Activated naive CD4-positive, alpha-beta T cell treated with anti-CD3 and anti-CD28 coated beads, Interleukin-2, amount 50 U/mL, for 72 hours (primary cell): Measurements from ENCODE around the gene IFNB1. TPM values are rescaled to one million over a fixed set of nuclear protein-coding genes. Genes with fewer than 3 reads are reported as not detected.

Experiments
- ATAC-seq, 2 donors: fragments of 150-1000 bp; cut with Tn5 transposase; 2 replicates each; pipeline ENCODE4 v1.10.0; 2021; ENCODE audit warnings: mild to moderate bottlenecking in 2 of 2, moderate library complexity in 2 of 2
- DNase-seq, 2 donors: peaks; one replicate each; pipeline ENCODE4 v3.0.0; 2021 to 2022; ENCODE audit warnings: low spot score in 2 of 2
- H3K27ac Mint-ChIP-seq, 2 donors: one replicate each; pipeline ENCODE4 v1.8.0; 2022; ENCODE audit warnings: mild to moderate bottlenecking in 2 of 2, mixed read lengths in 2 of 2
- H3K36me3 Mint-ChIP-seq, 2 donors: one replicate each; pipeline ENCODE4 v1.8.0; 2022; ENCODE audit warnings: mixed read lengths in 2 of 2
- H3K9me3 Mint-ChIP-seq, 2 donors: one replicate each; pipeline ENCODE4 v1.8.0; 2022; ENCODE audit warnings: mixed read lengths in 2 of 2
- total RNA-seq, 2 donors: library from RNA; stranded (reverse); gene quantifications; one replicate each; pipeline ENCODE4 v1.2.3, GENCODE V29; 2022

Gene IFNB1
- under 1 TPM; 0.46 to 0.80 TPM for total RNA-seq

DNA sequence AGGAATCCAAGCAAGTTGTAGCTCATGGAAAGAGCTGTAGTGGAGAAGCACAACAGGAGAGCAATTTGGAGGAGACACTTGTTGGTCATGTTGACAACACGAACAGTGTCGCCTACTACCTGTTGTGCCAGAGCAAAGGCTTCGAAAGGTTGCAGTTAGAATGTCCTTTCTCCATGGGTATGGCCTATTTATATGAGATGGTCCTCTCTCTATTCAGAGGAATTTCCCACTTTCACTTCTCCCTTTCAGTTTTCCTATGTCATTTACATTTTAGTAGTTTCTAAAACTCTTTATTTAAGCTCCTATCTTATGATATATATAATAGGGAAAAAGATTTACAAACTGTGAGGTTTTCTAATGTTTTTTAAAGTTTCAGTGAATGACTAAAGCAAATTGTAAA lies at the start of gene IFNB1:
Gene IFNB1, minus strand, starts transcription at position 162 of the 400 bp plus-strand sequence. Its CDS starts 73 bp downstream, at position 89.
- H3K27ac Mint-ChIP-seq = peak within 1 kb of the TSS; percentile 50 to 80
- peaks cover 4 to 13% of the 10 kb centered on the region in 2 donors for H3K9me3 Mint-ChIP-seq
- DNase-seq = no peak
- no peak for ATAC-seq
- peaks cover 0 to 10% of the 10 kb centered on the region in 2 donors for H3K36me3 Mint-ChIP-seq

- DNase-seq (no peak), ATAC-seq (no peak)
- Mint-ChIP-seq H3K27ac (no peak overlapping the region), H3K36me3 (no peaks in the 10 kb centered on the region), H3K9me3 (no peaks in the 10 kb centered on the region)
Observed at GRCh38 chr9:21121595-21122251, 44.0 kb upstream of the IFNB1 start.

- peak in 1 of 2 donors; percentile 68 for ATAC-seq
- no peaks in the 10 kb centered on the region for H3K36me3 Mint-ChIP-seq
- DNase-seq = no peak
Observed at GRCh38 chr9:21121079-21121478, 43.3 kb upstream of the IFNB1 start.

GRCh38 chr9:21119093-21119770 lies 41.5 kb upstream of the IFNB1 start:
- H3K9me3 Mint-ChIP-seq = no peaks in the 10 kb centered on the region
- no peak overlapping the region for H3K27ac Mint-ChIP-seq
- ATAC-seq (no peak), DNase-seq (no peak)
- no peaks in the 10 kb centered on the region for H3K36me3 Mint-ChIP-seq

More at GRCh38 chr9:21121079-21121478, 43.3 kb upstream of the IFNB1 start:
- no peaks in the 10 kb centered on the region for H3K9me3 Mint-ChIP-seq
- no peak overlapping the region for H3K27ac Mint-ChIP-seq

DNA sequence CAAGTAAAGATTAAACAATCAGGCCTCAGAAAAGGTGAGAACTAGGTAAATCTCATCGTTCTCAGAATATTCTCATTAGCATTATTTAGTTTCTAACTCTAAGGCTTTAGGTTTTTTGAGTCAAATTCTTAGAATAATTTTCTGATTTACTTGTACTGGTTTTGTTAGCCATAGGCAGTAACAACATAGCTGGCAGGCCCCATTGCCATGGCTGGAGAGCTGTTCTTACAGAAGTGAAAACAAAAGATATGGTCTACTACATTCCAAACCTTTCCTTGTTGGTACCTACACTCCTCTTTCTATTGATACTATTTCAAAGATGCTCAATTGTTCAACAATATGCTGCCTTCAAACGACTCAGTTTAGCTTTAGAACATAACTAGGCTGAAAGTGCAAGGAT lies 36.6 kb upstream of the IFNB1 start:
- no peak overlapping the region for H3K27ac Mint-ChIP-seq
- ATAC-seq (no peak), DNase-seq (no peak)
- H3K9me3 Mint-ChIP-seq = no peaks in the 10 kb centered on the region
- H3K36me3 Mint-ChIP-seq = no peaks in the 10 kb centered on the region

DNA sequence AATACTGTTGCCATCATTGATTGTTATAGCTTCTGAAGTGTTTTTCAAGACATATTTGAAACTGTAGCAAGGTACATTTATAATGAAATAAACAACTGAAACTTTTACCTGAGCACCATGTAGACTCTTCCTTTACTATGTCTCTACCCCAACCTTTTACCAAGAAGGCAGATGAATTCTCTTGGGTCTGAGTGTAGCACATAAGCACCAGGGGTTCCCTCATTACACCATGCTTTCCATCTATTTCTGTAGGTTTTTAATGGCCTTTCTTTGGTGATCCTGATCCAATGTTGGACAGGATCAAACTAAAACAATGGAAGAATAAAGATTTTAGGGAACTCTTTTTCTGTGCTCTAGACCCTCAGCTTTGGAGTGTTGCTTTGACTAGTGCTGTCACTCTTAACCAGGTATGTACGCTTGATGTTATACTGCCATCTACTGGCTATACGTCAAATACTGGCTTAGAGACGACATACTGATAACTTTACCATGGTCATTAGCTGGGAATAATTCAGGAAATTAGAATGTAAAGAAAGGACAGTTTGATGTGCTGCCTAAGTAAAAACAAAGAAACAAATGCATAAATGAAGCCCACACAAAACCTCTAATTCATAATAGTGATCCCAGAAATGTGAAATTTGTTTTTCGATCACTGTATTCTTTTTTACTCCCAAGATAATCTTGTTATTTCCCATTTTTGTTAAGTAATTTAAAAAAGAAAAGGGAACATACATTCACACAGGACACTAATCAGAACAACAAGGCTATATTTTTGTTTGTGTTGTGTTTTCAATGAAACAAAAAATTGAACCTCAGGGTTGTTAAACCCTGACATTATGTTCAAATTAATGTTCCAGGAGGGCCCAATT lies 33.2 kb upstream of the IFNB1 start:
- DNase-seq (peak in 1 of 2 donors; percentile 20), ATAC-seq (peak; percentile 82 to 87)
- no peak overlapping the region for H3K27ac Mint-ChIP-seq
- H3K9me3 Mint-ChIP-seq = no peaks in the 10 kb centered on the region
- no peaks in the 10 kb centered on the region for H3K36me3 Mint-ChIP-seq

- DNase-seq (no peak), ATAC-seq (no peak)
- no peak overlapping the region for H3K27ac Mint-ChIP-seq
- H3K9me3 Mint-ChIP-seq = no peaks in the 10 kb centered on the region
- no peaks in the 10 kb centered on the region for H3K36me3 Mint-ChIP-seq
Observed at GRCh38 chr9:21104787-21105186, 27.0 kb upstream of the IFNB1 start.

DNA sequence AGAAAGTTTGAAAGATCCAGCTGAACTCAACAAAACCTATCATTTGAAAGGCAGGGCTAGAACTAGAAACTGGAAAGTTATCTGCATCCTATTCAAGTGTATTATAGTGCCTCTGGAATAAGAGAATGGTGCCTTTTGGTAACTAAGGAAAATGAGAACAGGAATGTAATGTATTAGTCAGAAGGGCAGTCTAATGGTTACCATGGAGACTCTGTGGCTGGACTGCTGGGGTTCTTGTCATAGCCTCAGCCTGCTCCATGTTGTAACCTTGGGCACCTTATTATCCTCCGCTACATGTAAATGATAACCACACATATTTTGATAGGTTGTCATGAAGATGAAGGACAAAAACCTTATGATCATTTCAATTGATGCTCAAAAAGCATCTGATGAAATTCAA lies 24.6 kb upstream of the IFNB1 start:
- ATAC-seq (no peak), DNase-seq (no peak)
- Mint-ChIP-seq H3K36me3 (no peaks in the 10 kb centered on the region), H3K9me3 (no peaks in the 10 kb centered on the region), H3K27ac (no peak overlapping the region)

GRCh38 chr9:21097817-21098216 lies 20.1 kb upstream of the IFNB1 start:
- Mint-ChIP-seq H3K27ac (peak overlapping the region in 1 of 2 donors; percentile 81), H3K36me3 (no peaks in the 10 kb centered on the region), H3K9me3 (peaks cover 3 to 5% of the 10 kb centered on the region in 2 donors)
- DNase-seq (no peak), ATAC-seq (no peak)

DNA sequence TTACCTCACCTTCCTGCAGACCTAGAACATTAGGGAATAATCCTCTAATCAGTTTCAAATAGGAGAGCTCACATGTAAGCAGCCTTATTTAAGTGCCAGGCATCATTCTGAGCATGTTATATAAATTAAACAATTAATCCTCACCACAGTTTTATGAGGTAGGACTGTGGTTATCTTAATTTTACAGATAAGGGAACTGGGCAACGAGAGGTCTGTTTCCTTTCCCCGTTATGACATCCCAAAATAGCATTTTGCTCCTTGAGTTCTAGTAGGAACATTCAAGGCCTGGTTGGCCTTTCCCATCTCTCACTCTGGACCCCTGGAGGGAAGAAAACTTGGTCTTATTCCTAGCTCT lies 19.1 kb upstream of the IFNB1 start:
- ATAC-seq = no peak
- DNase-seq = no peak
- Mint-ChIP-seq H3K9me3 (peaks cover 3 to 5% of the 10 kb centered on the region in 2 donors), H3K27ac (peak overlapping the region; percentile 31 to 81), H3K36me3 (no peaks in the 10 kb centered on the region)

DNA sequence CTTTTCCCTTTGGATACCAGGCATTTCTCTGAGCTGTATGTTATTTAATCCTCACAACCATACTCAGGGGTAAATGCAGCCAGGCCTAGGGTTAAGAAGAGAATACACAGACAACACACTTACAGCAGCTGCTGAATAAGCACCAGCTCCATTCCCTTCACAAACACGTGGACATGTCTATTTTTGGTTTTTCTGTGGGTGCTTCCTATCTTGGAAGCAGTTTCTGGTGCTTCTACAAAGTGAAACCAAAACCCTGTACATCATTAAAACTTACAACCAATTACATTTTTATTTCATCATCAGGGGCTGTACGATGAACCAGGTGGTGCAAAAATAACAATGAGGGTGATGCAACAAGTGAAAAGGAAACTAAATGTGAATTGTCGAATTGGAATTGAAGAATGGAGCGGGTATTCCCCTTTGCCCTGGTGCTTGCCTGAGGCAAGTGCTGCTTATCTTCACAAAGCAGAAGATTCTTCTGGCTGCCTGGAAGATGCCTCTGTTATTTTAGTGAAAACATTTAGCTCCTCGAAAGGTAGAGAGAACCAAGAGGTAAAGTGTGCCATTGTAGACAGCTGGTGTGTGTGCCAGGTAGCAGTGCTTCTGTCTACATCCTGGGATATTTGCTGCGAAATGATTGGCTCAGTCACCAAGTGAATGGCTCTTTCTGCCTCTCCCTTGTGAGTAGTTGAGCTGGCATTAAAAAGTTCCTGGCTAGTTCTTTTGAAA lies 18.6 kb upstream of the IFNB1 start:
- ATAC-seq (peak; percentile 89 to 92), DNase-seq (peak in 1 of 2 donors; percentile 24)
- Mint-ChIP-seq H3K9me3 (peaks cover 3 to 5% of the 10 kb centered on the region in 2 donors), H3K36me3 (no peaks in the 10 kb centered on the region), H3K27ac (peak overlapping the region; percentile 81 to 83)

GRCh38 chr9:21095561-21095960 lies 17.8 kb upstream of the IFNB1 start:
- ATAC-seq (no peak), DNase-seq (no peak)
- Mint-ChIP-seq H3K36me3 (no peaks in the 10 kb centered on the region), H3K27ac (peak overlapping the region; percentile 81 to 83), H3K9me3 (peaks cover 3 to 5% of the 10 kb centered on the region in 2 donors)

GRCh38 chr9:21086538-21086937 lies 8.8 kb upstream of the IFNB1 start:
- Mint-ChIP-seq H3K36me3 (peaks cover 7% of the 10 kb centered on the region in 2 donors), H3K27ac (no peak overlapping the region), H3K9me3 (peaks cover 10% of the 10 kb centered on the region in 2 donors)
- ATAC-seq (no peak), DNase-seq (no peak)

DNA sequence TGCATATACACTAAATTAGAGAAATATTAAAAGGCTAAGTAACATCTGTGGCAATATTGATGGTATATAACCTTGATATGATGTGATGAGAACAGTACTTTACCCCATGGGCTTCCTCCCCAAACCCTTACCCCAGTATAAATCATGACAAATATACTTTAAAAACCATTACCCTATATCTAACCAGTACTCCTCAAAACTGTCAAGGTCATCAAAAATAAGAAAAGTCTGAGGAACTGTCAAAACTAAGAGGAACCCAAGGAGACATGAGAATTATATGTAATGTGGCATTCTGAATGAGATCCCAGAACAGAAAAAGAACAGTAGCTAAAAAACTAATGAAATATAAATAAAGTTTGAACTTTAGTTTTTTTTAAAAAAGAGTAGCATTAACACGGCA lies 7.3 kb upstream of the IFNB1 start:
- Mint-ChIP-seq H3K9me3 (peaks cover 14 to 19% of the 10 kb centered on the region in 2 donors), H3K27ac (no peak overlapping the region), H3K36me3 (peaks cover 7 to 17% of the 10 kb centered on the region in 2 donors)
- ATAC-seq = no peak
- DNase-seq = no peak

DNA sequence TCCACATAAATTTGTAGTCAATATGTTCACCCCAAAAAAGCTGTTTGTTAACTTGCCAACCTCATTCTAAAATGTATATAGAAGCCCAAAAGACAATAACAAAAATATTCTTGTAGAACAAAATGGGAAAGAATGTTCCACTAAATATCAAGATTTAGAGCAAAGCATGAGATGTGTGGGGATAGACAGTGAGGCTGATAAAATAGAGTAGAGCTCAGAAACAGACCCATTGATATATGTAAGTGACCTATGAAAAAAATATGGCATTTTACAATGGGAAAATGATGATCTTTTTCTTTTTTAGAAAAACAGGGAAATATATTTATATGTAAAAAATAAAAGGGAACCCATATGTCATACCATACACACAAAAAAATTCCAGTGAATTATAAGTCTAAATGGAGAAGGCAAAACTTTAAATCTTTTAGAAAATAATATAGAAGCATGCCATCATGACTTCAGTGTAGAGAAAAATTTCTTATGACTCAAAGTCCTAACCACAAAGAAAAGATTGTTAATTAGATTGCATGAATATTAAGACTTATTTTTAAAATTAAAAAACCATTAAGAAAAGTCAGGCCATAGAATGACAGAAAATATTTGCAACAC lies 6.6 kb upstream of the IFNB1 start:
- peaks cover 14 to 20% of the 10 kb centered on the region in 2 donors for H3K9me3 Mint-ChIP-seq
- DNase-seq (no peak), ATAC-seq (no peak)
- H3K27ac Mint-ChIP-seq = no peak overlapping the region
- peaks cover 7 to 18% of the 10 kb centered on the region in 2 donors for H3K36me3 Mint-ChIP-seq

GRCh38 chr9:21082671-21083070 lies 4.9 kb upstream of the IFNB1 start:
- Mint-ChIP-seq H3K27ac (no peak overlapping the region), H3K9me3 (peaks cover 5 to 15% of the 10 kb centered on the region in 2 donors), H3K36me3 (peaks cover 2 to 11% of the 10 kb centered on the region in 2 donors)
- no peak for ATAC-seq
- no peak for DNase-seq
